Measurements from ENCODE around the gene MYO1D.
"Not testable (repeated sequence)": the region's sequence is repeated elsewhere in the genome, so short reads cannot be mapped to it uniquely, and the experiment has no call there.

The MYO1D gene

DNA sequence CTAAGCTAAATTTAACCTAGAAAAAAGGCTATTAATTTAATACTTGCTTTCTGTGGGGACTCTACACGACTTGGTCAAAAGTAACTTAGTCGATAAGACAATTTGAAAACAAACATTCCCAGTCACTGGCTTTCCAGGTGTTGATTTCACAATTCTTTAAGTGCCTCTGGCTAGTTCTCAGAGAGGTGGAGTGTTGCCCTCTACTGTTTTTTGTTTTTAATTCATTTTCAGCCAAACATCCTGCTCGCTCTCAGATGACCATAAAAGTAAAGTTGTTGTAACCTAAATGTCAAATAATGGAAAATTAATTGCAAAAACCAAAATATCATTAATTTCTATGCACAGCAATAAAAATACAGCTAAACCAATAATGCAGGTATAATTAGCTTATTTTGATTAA, 107.1 kb downstream of the MYO1D start:
- H3K4me1 Mint-ChIP-seq = no peaks in the 10 kb centered on the region
- peaks cover 19% of the 10 kb centered on the region for H3K36me3 Mint-ChIP-seq

DNA sequence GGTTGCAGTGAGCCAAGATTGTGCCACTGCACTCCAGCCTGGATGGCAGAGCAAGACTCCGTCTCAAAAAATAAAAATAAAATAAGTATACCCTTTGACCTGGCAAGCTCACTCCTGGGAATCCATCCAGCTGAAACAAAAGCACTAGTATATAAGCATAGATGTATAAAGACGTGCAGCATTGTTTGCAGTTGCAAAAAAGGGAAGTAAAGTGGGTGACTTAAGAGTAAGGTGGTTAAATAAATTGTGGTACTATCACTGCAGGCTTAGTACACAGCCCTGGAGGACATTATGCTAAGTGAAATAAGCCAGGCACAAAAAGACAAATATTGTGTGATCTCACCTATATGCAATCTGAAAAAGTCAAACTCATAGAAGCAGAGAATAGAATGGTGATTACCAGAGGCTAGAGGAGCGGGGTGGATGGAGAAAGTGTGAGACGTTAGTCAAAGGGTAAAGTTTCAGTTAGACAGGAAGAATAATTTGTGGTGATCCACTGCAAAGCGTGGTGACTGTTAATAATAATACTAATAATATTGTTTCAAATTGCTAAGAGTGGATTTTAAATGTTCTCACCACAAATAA, 113.0 kb downstream of the MYO1D start:
- H3K27ac Mint-ChIP-seq = no peak overlapping the region
- no peak for DNase-seq (ENCODE audit: low spot score in 2 of 2)
- peaks cover 14% of the 10 kb centered on the region for H3K36me3 Mint-ChIP-seq
- H3K9me3 Mint-ChIP-seq = no peaks in the 10 kb centered on the region
- H3K4me3 Mint-ChIP-seq = no peak overlapping the region
- H3K4me1 Mint-ChIP-seq = peaks cover 6% of the 10 kb centered on the region
- no peak for ATAC-seq

More for the DNA sequence above, 107.1 kb downstream of the MYO1D start:
- no peaks in the 10 kb centered on the region for H3K9me3 Mint-ChIP-seq
- H3K27ac Mint-ChIP-seq = no peak overlapping the region
- no peak overlapping the region for H3K4me3 Mint-ChIP-seq
- DNase-seq (ENCODE audit: low spot score in 2 of 2) = no peak
- ATAC-seq = no peak

- DNase-seq (ENCODE audit: low spot score in 2 of 2) = no peak
- ATAC-seq = no peak
Observed at GRCh38 chr17:32759476-32759875, 117.4 kb downstream of the MYO1D start.

GRCh38 chr17:32757963-32758362, 119.0 kb downstream of the MYO1D start:
- no peaks in the 10 kb centered on the region for H3K9me3 Mint-ChIP-seq
- ATAC-seq = no peak
- peaks cover 6% of the 10 kb centered on the region for H3K4me1 Mint-ChIP-seq
- H3K4me3 Mint-ChIP-seq = no peak overlapping the region
- H3K36me3 Mint-ChIP-seq = peaks cover 4% of the 10 kb centered on the region
- no peak overlapping the region for H3K27ac Mint-ChIP-seq
- no peak for DNase-seq (ENCODE audit: low spot score in 2 of 2)

More at GRCh38 chr17:32759476-32759875, 117.4 kb downstream of the MYO1D start:
- Mint-ChIP-seq H3K9me3 (no peaks in the 10 kb centered on the region), H3K36me3 (peaks cover 8% of the 10 kb centered on the region), H3K4me1 (peaks cover 6% of the 10 kb centered on the region), H3K27ac (no peak overlapping the region), H3K4me3 (no peak overlapping the region)

GRCh38 chr17:32756696-32757095, 120.2 kb downstream of the MYO1D start:
- ATAC-seq (no peak), DNase-seq (ENCODE audit: low spot score in 2 of 2) (no peak)
- no peak overlapping the region for H3K4me3 Mint-ChIP-seq
- H3K9me3 Mint-ChIP-seq = no peaks in the 10 kb centered on the region
- H3K36me3 Mint-ChIP-seq = peaks cover 4% of the 10 kb centered on the region
- peaks cover 6% of the 10 kb centered on the region for H3K4me1 Mint-ChIP-seq
- no peak overlapping the region for H3K27ac Mint-ChIP-seq

GRCh38 chr17:32755045-32755805, 121.7 kb downstream of the MYO1D start:
- DNase-seq (ENCODE audit: low spot score in 2 of 2) (no peak), ATAC-seq (peak; percentile 72)
- peaks cover 6% of the 10 kb centered on the region for H3K4me1 Mint-ChIP-seq
- no peaks in the 10 kb centered on the region for H3K9me3 Mint-ChIP-seq
- H3K36me3 Mint-ChIP-seq = peaks cover 4% of the 10 kb centered on the region
- H3K4me3 Mint-ChIP-seq = no peak overlapping the region
- H3K27ac Mint-ChIP-seq = no peak overlapping the region

- no peak overlapping the region for H3K4me3 Mint-ChIP-seq
- H3K4me1 Mint-ChIP-seq = no peaks in the 10 kb centered on the region
- H3K9me3 Mint-ChIP-seq = no peaks in the 10 kb centered on the region
- no peak for ATAC-seq
- no peak for DNase-seq (ENCODE audit: low spot score in 2 of 2)
- H3K36me3 Mint-ChIP-seq = no peaks in the 10 kb centered on the region
- no peak overlapping the region for H3K27ac Mint-ChIP-seq
Observed at GRCh38 chr17:32752934-32753333, 124.0 kb downstream of the MYO1D start.

DNA sequence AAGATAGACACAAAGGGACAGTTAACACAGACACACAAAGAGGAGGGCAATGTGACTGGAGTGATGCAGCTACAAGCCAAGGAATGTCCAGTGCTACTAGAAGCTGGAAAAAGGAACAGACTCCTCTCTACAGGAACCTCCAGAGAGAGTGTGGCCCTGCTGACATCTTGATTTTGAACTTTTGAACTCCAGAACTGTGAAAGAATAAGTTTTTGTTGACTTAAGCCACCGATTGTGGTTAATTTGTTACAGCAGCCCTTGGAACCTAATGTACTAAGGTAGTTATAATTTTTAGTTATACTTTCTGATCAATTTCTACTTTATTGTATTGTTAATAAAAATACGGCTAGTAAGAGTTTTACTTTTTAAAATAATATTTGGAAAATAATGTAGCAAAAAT, 129.1 kb downstream of the MYO1D start:
- no peaks in the 10 kb centered on the region for H3K9me3 Mint-ChIP-seq
- no peak for ATAC-seq

DNA sequence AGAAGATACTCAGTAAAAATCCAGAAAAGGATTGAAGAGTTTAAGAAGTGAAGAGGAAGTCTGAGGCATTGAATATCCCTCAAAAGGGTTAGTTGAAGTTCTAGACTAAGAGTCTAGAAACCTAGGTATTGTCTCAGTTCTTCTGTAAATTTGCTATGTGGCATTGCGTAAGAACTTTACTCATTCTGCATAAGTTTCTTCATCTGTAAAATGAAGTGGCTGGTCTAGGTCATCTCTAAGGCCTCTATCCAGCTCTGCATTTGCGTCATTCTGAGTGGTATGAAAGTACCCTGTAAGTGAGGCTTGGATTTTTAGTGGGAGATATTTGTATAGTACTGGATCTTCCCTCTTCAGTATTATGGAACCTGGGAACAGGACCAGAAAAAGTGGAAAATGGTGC, 130.2 kb downstream of the MYO1D start:
- Mint-ChIP-seq H3K4me1 (no peaks in the 10 kb centered on the region), H3K27ac (no peak overlapping the region), H3K36me3 (no peaks in the 10 kb centered on the region), H3K9me3 (no peaks in the 10 kb centered on the region), H3K4me3 (no peak overlapping the region)
- ATAC-seq = no peak
- no peak for DNase-seq (ENCODE audit: low spot score in 2 of 2)

More for the DNA sequence above, 129.1 kb downstream of the MYO1D start:
- Mint-ChIP-seq H3K27ac (no peak overlapping the region), H3K4me3 (no peak overlapping the region), H3K4me1 (no peaks in the 10 kb centered on the region), H3K36me3 (no peaks in the 10 kb centered on the region)
- DNase-seq (ENCODE audit: low spot score in 2 of 2) = no peak

DNA sequence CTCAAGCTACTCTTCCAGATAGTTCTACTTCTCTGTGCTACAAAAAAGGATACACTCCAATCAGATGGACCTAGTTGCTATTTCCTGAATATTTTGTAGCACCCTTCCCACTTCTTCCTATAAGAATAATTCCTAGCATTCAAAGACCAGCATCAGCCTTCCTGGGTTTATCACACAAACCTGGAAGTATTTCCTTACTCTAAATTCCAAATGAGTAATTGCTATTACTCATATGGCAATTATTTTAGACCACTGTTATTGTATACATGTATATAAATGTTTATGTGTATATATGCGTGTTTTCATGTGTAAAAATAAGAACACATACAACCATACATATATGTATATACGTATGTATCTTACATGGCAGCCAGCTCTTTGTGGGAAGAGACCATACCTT, 130.6 kb downstream of the MYO1D start:
- no peaks in the 10 kb centered on the region for H3K36me3 Mint-ChIP-seq
- no peaks in the 10 kb centered on the region for H3K9me3 Mint-ChIP-seq
- H3K4me1 Mint-ChIP-seq = no peaks in the 10 kb centered on the region
- no peak overlapping the region for H3K4me3 Mint-ChIP-seq
- ATAC-seq = no peak
- no peak for DNase-seq (ENCODE audit: low spot score in 2 of 2)
- H3K27ac Mint-ChIP-seq = no peak overlapping the region

- H3K9me3 Mint-ChIP-seq = no peaks in the 10 kb centered on the region
- H3K4me3 Mint-ChIP-seq = no peak overlapping the region
- no peaks in the 10 kb centered on the region for H3K4me1 Mint-ChIP-seq
- no peaks in the 10 kb centered on the region for H3K36me3 Mint-ChIP-seq
- DNase-seq (ENCODE audit: low spot score in 2 of 2) (no peak), ATAC-seq (no peak)
- no peak overlapping the region for H3K27ac Mint-ChIP-seq
Observed at GRCh38 chr17:32742681-32743538, 134.0 kb downstream of the MYO1D start.

DNA sequence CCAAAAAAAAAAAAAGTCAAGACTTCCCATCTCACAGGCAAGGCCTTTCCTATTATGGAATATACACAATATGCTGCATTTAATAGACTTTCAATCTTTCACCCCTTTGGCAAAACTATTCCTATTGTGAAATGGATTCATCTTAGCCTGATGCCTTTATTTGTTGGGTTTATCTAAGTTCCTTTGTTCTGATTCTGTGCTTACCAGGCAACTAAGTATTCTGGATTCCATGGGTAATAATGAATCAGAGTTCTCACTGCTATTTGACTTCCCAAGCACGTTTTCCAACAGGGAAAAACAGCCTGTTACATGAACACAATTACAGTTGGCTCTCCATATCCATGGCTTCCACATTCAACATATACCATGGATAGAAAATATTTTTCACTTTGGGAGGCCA, 135.5 kb downstream of the MYO1D start:
- no peak for DNase-seq (ENCODE audit: low spot score in 2 of 2)
- ATAC-seq = no peak
- H3K4me1 Mint-ChIP-seq = no peaks in the 10 kb centered on the region
- H3K4me3 Mint-ChIP-seq = no peak overlapping the region
- no peaks in the 10 kb centered on the region for H3K9me3 Mint-ChIP-seq
- no peak overlapping the region for H3K27ac Mint-ChIP-seq
- H3K36me3 Mint-ChIP-seq = no peaks in the 10 kb centered on the region

- Mint-ChIP-seq H3K4me1 (no peaks in the 10 kb centered on the region), H3K9me3 (no peaks in the 10 kb centered on the region), H3K4me3 (no peak overlapping the region), H3K27ac (no peak overlapping the region), H3K36me3 (no peaks in the 10 kb centered on the region)
- ATAC-seq (no peak), DNase-seq (ENCODE audit: low spot score in 2 of 2) (no peak)
Observed at GRCh38 chr17:32739722-32740121, 137.2 kb downstream of the MYO1D start.

DNA sequence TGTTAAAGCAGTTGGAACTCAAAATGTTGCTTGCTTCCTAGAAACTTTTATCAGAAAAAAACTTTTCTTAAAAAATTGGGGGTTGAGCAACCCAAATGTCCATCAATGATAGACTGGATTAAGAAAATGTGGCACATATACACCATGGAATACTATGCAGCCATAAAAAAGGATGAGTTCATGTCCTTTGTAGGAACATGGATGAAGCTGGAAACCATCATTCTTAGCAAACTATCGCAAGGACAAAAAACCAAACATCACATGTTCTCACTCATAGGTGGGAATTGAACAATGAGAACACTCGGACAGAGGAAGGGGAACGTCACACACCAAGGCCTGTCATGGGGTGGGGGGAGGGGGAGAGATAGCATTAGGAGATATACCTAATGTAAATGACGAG, 137.8 kb downstream of the MYO1D start:
- H3K9me3 Mint-ChIP-seq; H3K4me1 Mint-ChIP-seq; H3K27ac Mint-ChIP-seq; H3K4me3 Mint-ChIP-seq; DNase-seq (ENCODE audit: low spot score in 2 of 2); ATAC-seq; H3K36me3 Mint-ChIP-seq: not testable (repeated sequence)

GRCh38 chr17:32733401-32733800, 143.5 kb downstream of the MYO1D start:
- Mint-ChIP-seq H3K27ac (no peak overlapping the region), H3K4me3 (no peak overlapping the region), H3K4me1 (no peaks in the 10 kb centered on the region), H3K9me3 (no peaks in the 10 kb centered on the region), H3K36me3 (no peaks in the 10 kb centered on the region)
- DNase-seq (ENCODE audit: low spot score in 2 of 2) = no peak
- no peak for ATAC-seq

DNA sequence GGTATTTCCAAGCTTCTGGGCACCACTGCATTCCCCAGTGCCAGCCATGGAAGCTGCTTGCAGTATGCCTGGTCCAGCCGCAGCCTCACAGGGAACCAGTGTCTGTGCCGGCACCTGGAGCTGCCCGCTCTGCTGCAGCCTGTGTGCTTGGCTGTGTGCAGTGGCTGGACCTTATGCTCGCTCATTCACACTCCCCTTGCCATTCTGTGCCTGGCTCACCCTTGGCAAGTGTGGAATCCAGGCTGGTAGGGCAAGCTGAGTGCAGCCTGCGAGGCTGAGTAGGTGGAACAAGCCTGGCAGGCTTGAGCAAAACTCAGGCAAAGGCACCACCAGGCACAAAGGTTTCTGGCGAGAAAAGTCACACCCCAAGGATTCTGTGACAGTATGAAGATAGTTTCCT, 144.0 kb downstream of the MYO1D start:
- no peaks in the 10 kb centered on the region for H3K9me3 Mint-ChIP-seq
- ATAC-seq (no peak), DNase-seq (ENCODE audit: low spot score in 2 of 2) (no peak)
- no peaks in the 10 kb centered on the region for H3K36me3 Mint-ChIP-seq
- no peaks in the 10 kb centered on the region for H3K4me1 Mint-ChIP-seq
- H3K27ac Mint-ChIP-seq = no peak overlapping the region
- no peak overlapping the region for H3K4me3 Mint-ChIP-seq

Data from stimulated activated effector memory CD8-positive, alpha-beta T cell treated with anti-CD3 and anti-CD28 coated beads, Interleukin-12 subunit alpha, Interleukin-12 subunit beta, amount 100 ng/mL, for 72 hours (primary cell).